OCI-LY3 (cell line): ENCODE measurements around the gene FHOD3.

Source experiments
- EZH2phosphoT487 ChIP-seq: fragments of 200-600 bp; shearing (Covaris generic); IDR thresholded peaks from 2 replicates; pipeline ENCODE4 v1.6.1; 2018; ENCODE audit warnings: antibody characterized with exemption, mixed run types, low read depth
- TF ChIP-seq, protein P1 (sequence below): fragments of 200-600, 300-600 bp; sonication (generic); IDR thresholded peaks from 2 replicates; pipeline ENCODE4 v1.5.1; 2014; ENCODE audit warnings: antibody characterized with exemption, low read length, low read depth

DNA sequence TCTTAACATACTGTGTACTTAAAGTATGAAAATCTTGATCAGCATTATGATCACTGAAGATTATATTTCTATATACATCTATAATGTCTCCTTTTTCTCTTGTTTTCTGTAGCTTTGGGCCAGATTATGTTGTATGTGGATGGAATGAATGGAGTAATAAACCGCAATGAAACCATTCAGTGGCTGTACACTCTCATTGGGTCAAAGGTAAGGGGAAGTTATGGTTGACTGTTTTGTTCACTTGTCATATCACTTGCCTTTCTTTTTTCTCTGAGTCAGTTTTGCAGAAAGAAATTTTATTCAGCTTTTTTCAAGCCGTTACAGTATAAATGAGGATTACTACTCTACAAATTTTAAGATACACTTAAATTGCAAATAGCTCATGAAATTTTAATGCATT lies 278.8 kb downstream of the FHOD3 start:
- TF ChIP-seq, protein P1, sequence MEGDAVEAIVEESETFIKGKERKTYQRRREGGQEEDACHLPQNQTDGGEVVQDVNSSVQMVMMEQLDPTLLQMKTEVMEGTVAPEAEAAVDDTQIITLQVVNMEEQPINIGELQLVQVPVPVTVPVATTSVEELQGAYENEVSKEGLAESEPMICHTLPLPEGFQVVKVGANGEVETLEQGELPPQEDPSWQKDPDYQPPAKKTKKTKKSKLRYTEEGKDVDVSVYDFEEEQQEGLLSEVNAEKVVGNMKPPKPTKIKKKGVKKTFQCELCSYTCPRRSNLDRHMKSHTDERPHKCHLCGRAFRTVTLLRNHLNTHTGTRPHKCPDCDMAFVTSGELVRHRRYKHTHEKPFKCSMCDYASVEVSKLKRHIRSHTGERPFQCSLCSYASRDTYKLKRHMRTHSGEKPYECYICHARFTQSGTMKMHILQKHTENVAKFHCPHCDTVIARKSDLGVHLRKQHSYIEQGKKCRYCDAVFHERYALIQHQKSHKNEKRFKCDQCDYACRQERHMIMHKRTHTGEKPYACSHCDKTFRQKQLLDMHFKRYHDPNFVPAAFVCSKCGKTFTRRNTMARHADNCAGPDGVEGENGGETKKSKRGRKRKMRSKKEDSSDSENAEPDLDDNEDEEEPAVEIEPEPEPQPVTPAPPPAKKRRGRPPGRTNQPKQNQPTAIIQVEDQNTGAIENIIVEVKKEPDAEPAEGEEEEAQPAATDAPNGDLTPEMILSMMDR, result no peak
- no peak for TF ChIP-seq EZH2phosphoT487
